DND-41 (cell line): ENCODE data around the gene CYP4B1.

ENCODE experiments used
- ATAC-seq: fragments of 200-7000 bp; cut with Tn5 transposase; 3 replicates; pipeline ENCODE4 v1.9.1; 2021; ENCODE audit warnings: low read depth; ENCODE audit not compliant: insufficient read depth
- DNase-seq: peaks from one replicate; pipeline ENCODE4 v3.0.0-alpha.2; 2020
- H2AFZ ChIP-seq: 2 replicates; pipeline ENCODE4 v1.6.0; 2012; ENCODE audit warnings: low read depth, low read length
- H3K27ac ChIP-seq: 2 replicates; pipeline ENCODE4 v1.5.1; 2012; ENCODE audit warnings: low read length, inconsistent platforms
- H3K27me3 ChIP-seq: fragments of 200-600 bp; sonication (generic); 2 replicates; pipeline ENCODE4 v1.6.0; 2012; ENCODE audit warnings: low read length, mild to moderate bottlenecking, inconsistent platforms; ENCODE audit not compliant: insufficient read depth, poor library complexity
- H3K36me3 ChIP-seq: 2 replicates; pipeline ENCODE4 v1.5.1; 2012; ENCODE audit warnings: low read length, inconsistent platforms; ENCODE audit not compliant: insufficient read depth
- H3K4me1 ChIP-seq: 2 replicates; pipeline ENCODE4 v1.5.1; 2012; ENCODE audit warnings: mild to moderate bottlenecking, low read length; ENCODE audit not compliant: insufficient read depth
- H3K4me2 ChIP-seq: 2 replicates; pipeline ENCODE4 v1.6.0; 2012; ENCODE audit warnings: mild to moderate bottlenecking, moderate library complexity, low read length, inconsistent platforms; ENCODE audit not compliant: insufficient read depth
- H3K4me3 ChIP-seq, 2 experiments: fragments of 200-600 bp in 1 of 2; shearing (Covaris generic) in 1 of 2; 2 replicates each; pipeline ENCODE4 v1.5.1; 2012 to 2016; ENCODE audit warnings: inconsistent platforms in 2 of 2, low read length in 2 of 2, mild to moderate bottlenecking in 2 of 2, low read depth in 1 of 2, moderate library complexity in 1 of 2
- H3K79me2 ChIP-seq: 2 replicates; pipeline ENCODE4 v1.6.0; 2012; ENCODE audit warnings: low read length, inconsistent platforms; ENCODE audit not compliant: insufficient read depth
- H3K9ac ChIP-seq: 2 replicates; pipeline ENCODE4 v1.6.0; 2012; ENCODE audit warnings: low read depth, mild to moderate bottlenecking, inconsistent platforms, low read length, moderate library complexity
- H3K9me3 ChIP-seq: 2 replicates; pipeline ENCODE4 v1.5.1; 2012; ENCODE audit warnings: low read length, moderate library complexity, mild to moderate bottlenecking, inconsistent platforms; ENCODE audit not compliant: insufficient read depth, severe bottlenecking
- H4K20me1 ChIP-seq: 2 replicates; pipeline ENCODE4 v1.6.0; 2012; ENCODE audit warnings: low read length; ENCODE audit not compliant: insufficient read depth
- EZH2 ChIP-seq: IDR thresholded peaks from 3 replicates; pipeline ENCODE4 v1.6.1; 2012; ENCODE audit warnings: borderline replicate concordance, low read depth, mild to moderate bottlenecking, moderate library complexity, low read length, inconsistent platforms; ENCODE audit not compliant: severe bottlenecking
- TF ChIP-seq, protein P1 (sequence below): IDR thresholded peaks from 2 replicates; pipeline ENCODE4 v1.5.1; 2012; ENCODE audit warnings: borderline replicate concordance, low read length, moderate library complexity, mild to moderate bottlenecking; ENCODE audit not compliant: poor library complexity, severe bottlenecking; ENCODE audit errors: extremely low read depth

Gene CYP4B1

DNA sequence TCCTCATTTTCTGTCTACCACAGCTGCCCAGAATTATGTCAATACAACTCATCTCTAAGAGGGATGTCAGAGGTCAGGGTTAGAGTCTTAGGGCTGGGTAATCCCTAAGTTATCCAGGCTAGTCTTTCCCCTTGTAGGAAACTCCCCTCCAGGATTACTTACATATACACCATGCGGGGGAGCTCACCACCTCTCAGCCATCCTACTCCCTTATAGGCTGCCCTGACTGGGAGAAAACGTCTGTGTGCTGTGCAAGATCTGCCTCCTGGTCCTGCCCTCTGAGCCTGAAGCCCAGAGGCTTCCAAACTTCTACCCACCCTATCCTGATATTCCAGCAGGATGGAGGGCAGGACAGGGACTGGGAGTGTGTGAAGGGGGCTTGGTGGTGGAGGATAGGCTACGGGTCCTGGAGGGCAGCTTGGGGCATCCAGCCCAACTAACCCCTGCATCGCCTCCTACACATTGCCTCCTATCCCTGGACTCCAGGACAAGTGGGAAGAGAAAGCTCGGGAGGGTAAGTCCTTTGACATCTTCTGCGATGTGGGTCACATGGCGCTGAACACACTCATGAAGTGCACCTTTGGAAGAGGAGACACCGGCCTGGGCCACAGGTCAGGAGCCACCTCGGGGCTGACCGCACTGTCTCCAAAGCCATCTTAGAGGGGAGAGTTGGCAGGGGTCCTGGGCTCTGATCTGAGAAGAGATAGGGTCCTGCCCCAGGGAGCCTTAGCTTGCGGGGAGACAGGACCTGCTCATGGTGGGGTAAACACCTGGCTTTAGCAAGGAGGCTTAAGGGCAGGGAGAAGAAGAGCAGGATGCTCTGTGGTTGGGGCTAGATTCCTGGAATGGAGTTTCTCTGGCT, 14.4 kb downstream of the CYP4B1 start:
- TF ChIP-seq, protein P1, sequence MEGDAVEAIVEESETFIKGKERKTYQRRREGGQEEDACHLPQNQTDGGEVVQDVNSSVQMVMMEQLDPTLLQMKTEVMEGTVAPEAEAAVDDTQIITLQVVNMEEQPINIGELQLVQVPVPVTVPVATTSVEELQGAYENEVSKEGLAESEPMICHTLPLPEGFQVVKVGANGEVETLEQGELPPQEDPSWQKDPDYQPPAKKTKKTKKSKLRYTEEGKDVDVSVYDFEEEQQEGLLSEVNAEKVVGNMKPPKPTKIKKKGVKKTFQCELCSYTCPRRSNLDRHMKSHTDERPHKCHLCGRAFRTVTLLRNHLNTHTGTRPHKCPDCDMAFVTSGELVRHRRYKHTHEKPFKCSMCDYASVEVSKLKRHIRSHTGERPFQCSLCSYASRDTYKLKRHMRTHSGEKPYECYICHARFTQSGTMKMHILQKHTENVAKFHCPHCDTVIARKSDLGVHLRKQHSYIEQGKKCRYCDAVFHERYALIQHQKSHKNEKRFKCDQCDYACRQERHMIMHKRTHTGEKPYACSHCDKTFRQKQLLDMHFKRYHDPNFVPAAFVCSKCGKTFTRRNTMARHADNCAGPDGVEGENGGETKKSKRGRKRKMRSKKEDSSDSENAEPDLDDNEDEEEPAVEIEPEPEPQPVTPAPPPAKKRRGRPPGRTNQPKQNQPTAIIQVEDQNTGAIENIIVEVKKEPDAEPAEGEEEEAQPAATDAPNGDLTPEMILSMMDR: no peak
- TF ChIP-seq EZH2: no peak
- Histone ChIP-seq H3K9ac (no peak overlapping the region), H3K79me2 (no peaks in the 10 kb centered on the region), H3K36me3 (no peaks in the 10 kb centered on the region), H3K27me3 (no peaks in the 10 kb centered on the region), H2AFZ (no peak overlapping the region), H3K4me2 (no peak overlapping the region), H4K20me1 (no peaks in the 10 kb centered on the region), H3K9me3 (no peaks in the 10 kb centered on the region), H3K4me1 (no peaks in the 10 kb centered on the region), H3K27ac (no peak overlapping the region), H3K4me3 (no peak overlapping the region)
- ATAC-seq (no peak), DNase-seq (no peak)

DNA sequence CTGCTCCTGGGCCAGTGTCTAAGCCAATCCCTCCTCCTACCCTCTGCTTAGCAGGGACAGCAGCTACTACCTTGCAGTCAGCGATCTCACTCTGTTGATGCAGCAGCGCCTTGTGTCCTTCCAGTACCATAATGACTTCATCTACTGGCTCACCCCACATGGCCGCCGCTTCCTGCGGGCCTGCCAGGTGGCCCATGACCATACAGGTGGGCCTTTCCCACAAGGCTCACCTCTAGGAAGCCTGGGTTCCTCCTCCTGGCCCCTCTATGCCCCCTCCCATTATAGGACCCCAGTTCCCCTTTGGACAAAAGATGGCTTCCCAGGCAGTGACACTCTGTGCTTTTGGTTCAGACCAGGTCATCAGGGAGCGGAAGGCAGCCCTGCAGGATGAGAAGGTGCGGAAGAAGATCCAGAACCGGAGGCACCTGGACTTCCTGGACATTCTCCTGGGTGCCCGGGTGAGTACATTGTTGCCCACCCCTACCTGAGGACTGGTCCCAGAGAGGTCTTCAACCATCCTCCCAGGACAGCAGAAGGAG, 15.1 kb downstream of the CYP4B1 start:
- no peaks in the 10 kb centered on the region for H4K20me1 ChIP-seq
- TF ChIP-seq EZH2: no peak
- ATAC-seq: no peak

DNA sequence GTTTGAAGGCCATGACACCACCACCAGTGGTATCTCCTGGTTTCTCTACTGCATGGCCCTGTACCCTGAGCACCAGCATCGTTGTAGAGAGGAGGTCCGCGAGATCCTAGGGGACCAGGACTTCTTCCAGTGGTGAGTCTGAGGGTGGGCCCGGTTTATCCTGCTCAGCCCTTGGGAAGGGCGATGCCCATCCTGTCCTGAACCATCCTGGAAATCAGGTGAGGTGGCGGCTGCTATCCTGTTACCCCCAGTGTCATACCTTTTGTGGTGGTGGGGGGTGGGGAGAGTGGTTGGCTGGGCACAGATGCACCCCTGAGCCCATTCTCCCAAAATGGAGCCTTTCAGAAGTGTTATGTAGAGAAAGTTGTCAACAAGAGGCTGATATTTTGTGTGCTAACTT, 16.3 kb downstream of the CYP4B1 start:
- H4K20me1 ChIP-seq: no peaks in the 10 kb centered on the region
- no peak overlapping the region for H3K9ac ChIP-seq
- H3K9me3 ChIP-seq: no peaks in the 10 kb centered on the region
- H2AFZ ChIP-seq: no peak overlapping the region
- H3K4me3 ChIP-seq: no peak overlapping the region
- H3K36me3 ChIP-seq: no peaks in the 10 kb centered on the region
- H3K27ac ChIP-seq: no peak overlapping the region
- ATAC-seq (no peak), DNase-seq (no peak)
- TF ChIP-seq, protein P1: no peak
- no peak for TF ChIP-seq EZH2
- H3K79me2 ChIP-seq: no peaks in the 10 kb centered on the region
- no peaks in the 10 kb centered on the region for H3K4me1 ChIP-seq
- H3K27me3 ChIP-seq: no peaks in the 10 kb centered on the region
- H3K4me2 ChIP-seq: no peak overlapping the region

More for the DNA sequence above, 15.1 kb downstream of the CYP4B1 start:
- Histone ChIP-seq H3K27me3 (no peaks in the 10 kb centered on the region), H3K4me1 (no peaks in the 10 kb centered on the region), H2AFZ (no peak overlapping the region), H3K4me2 (no peak overlapping the region), H3K4me3 (no peak overlapping the region), H3K27ac (no peak overlapping the region), H3K36me3 (no peaks in the 10 kb centered on the region), H3K79me2 (no peaks in the 10 kb centered on the region), H3K9ac (no peak overlapping the region), H3K9me3 (no peaks in the 10 kb centered on the region)
- no peak for DNase-seq

DNA sequence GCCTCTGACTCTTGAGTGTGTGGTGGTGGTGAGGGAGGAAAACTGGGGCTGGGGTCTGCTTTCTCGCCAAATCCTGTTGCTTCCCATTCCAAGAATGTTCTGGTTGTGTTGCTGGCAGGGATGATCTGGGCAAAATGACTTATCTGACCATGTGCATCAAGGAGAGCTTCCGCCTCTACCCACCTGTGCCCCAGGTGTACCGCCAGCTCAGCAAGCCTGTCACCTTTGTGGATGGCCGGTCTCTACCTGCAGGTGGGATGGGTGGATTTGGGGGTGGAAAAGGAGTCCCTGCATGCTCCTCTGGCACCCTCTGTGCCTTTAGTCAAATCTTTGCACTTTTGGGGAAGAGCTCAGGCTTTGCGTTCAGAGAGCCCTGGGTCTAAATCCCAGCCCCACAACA, 18.1 kb downstream of the CYP4B1 start:
- no peak overlapping the region for H3K27ac ChIP-seq
- no peak overlapping the region for H3K4me2 ChIP-seq
- H2AFZ ChIP-seq: no peak overlapping the region
- H3K4me3 ChIP-seq: no peak overlapping the region
- H3K9ac ChIP-seq: no peak overlapping the region
- no peaks in the 10 kb centered on the region for H3K9me3 ChIP-seq
- no peaks in the 10 kb centered on the region for H3K27me3 ChIP-seq
- H3K4me1 ChIP-seq: no peaks in the 10 kb centered on the region
- H4K20me1 ChIP-seq: no peaks in the 10 kb centered on the region
- TF ChIP-seq, protein P1: no peak
- no peak for TF ChIP-seq EZH2
- DNase-seq (no peak), ATAC-seq (no peak)
- no peaks in the 10 kb centered on the region for H3K36me3 ChIP-seq
- H3K79me2 ChIP-seq: no peaks in the 10 kb centered on the region
